SJCRH30 (cell line): ENCODE measurements around the gene RASSF4. TPM values are rescaled to one million over a fixed set of nuclear protein-coding genes. Genes with fewer than 3 reads are reported as not detected.
"Not testable (repeated sequence)": the region's sequence is repeated elsewhere in the genome, so short reads cannot be mapped to it uniquely, and the experiment has no call there.

ENCODE experiments used
- DNase-seq, 2 experiments: peaks; one replicate each; pipeline ENCODE4 v3.0.0-alpha.2; 2015 to 2020
- H3K27ac ChIP-seq: fragments of 250-450 bp; sonication (Bioruptor Pico); 2 replicates; pipeline ENCODE4 v1.5.1; 2020; ENCODE audit warnings: mild to moderate bottlenecking, moderate library complexity
- H3K27me3 ChIP-seq: fragments of 250-450 bp; sonication (Bioruptor Pico); 2 replicates; pipeline ENCODE4 v1.5.1; 2020; ENCODE audit warnings: mild to moderate bottlenecking, moderate library complexity
- H3K36me3 ChIP-seq: fragments of 250-450 bp; sonication (Bioruptor Pico); 2 replicates; pipeline ENCODE4 v1.5.1; 2020; ENCODE audit warnings: mild to moderate bottlenecking, moderate library complexity
- H3K4me1 ChIP-seq: fragments of 250-450 bp; sonication (Bioruptor Pico); 2 replicates; pipeline ENCODE4 v1.5.1; 2020; ENCODE audit warnings: mild to moderate bottlenecking, moderate library complexity
- H3K4me3 ChIP-seq: fragments of 250-450 bp; sonication (Bioruptor Pico); 2 replicates; pipeline ENCODE4 v1.5.1; 2020; ENCODE audit warnings: mild to moderate bottlenecking, moderate library complexity
- H3K9me3 ChIP-seq: fragments of 250-450 bp; sonication (Bioruptor Pico); replicated peaks from 2 replicates; pipeline ENCODE4 v1.5.1; 2020; ENCODE audit warnings: mild to moderate bottlenecking, moderate library complexity
- total RNA-seq: library from RNA; depleted of rRNA; stranded (reverse); fragments of >200 nt; shearing (Covaris generic); gene quantifications from 2 replicates; pipeline ENCODE4 v1.2.3, GENCODE V29; 2014

The RASSF4 gene
- total RNA-seq, 1 experiment from 2014 or later, result 22.0 TPM

- Histone ChIP-seq H3K27ac (no peak overlapping the region), H3K4me3 (no peak overlapping the region), H3K4me1 (no peaks in the 10 kb centered on the region), H3K27me3 (no peaks in the 10 kb centered on the region), H3K36me3 (peaks cover under 1% of the 10 kb centered on the region; the same call in 1 of the 2 replicates), H3K9me3 (no peaks in the 10 kb centered on the region)
- DNase-seq, result no peak
These were observed 37.6 kb downstream of the RASSF4 start for GRCh38 chr10:44997105-44997748.

GRCh38 chr10:44998146-44998631, 38.6 kb downstream of the RASSF4 start:
- no peaks in the 10 kb centered on the region for H3K4me1 ChIP-seq
- no peaks in the 10 kb centered on the region for H3K9me3 ChIP-seq
- no peak overlapping the region for H3K27ac ChIP-seq
- H3K4me3 ChIP-seq, result no peak overlapping the region
- H3K27me3 ChIP-seq, result no peaks in the 10 kb centered on the region
- DNase-seq, result no peak
- H3K36me3 ChIP-seq, result peaks cover 9% of the 10 kb centered on the region

GRCh38 chr10:45000138-45000751, 40.6 kb downstream of the RASSF4 start:
- Histone ChIP-seq H3K27me3 (no peaks in the 10 kb centered on the region), H3K9me3 (no peaks in the 10 kb centered on the region), H3K27ac (peak overlapping the region; percentile 93), H3K36me3 (peaks cover 26% of the 10 kb centered on the region), H3K4me1 (no peaks in the 10 kb centered on the region), H3K4me3 (peak overlapping the region; percentile 89)
- peak; percentile 48 to 55 for DNase-seq

GRCh38 chr10:45000752-45001380, 41.3 kb downstream of the RASSF4 start, which contains the start of gene ZNF22:
TSS of gene ZNF22 (plus strand) at chr10:45000923. CDS start at chr10:45003369, 2,446 bp downstream.
- peak within 1 kb of the TSS; percentile 93 for H3K27ac ChIP-seq
- H3K36me3 ChIP-seq, result peaks cover 26% of the 10 kb centered on the region
- H3K27me3 ChIP-seq, result no peaks in the 10 kb centered on the region
- no peaks in the 10 kb centered on the region for H3K4me1 ChIP-seq
- peak within 1 kb of the TSS; percentile 89 for H3K4me3 ChIP-seq
- H3K9me3 ChIP-seq, result no peaks in the 10 kb centered on the region
- DNase-seq, result peak; percentile 74 to 81

- DNase-seq, result peak; percentile 60 to 68
- H3K27me3 ChIP-seq, result no peaks in the 10 kb centered on the region
These were observed 42.0 kb downstream of the RASSF4 start for GRCh38 chr10:45001381-45002148.

GRCh38 chr10:45003432-45004000, 43.9 kb downstream of the RASSF4 start:
- peaks cover 3% of the 10 kb centered on the region; the same call in 1 of the 2 replicates for H3K4me1 ChIP-seq
- DNase-seq, result no peak
- H3K36me3 ChIP-seq, result peaks cover 26% of the 10 kb centered on the region
- H3K4me3 ChIP-seq, result no peak overlapping the region
- no peaks in the 10 kb centered on the region for H3K27me3 ChIP-seq
- no peaks in the 10 kb centered on the region for H3K9me3 ChIP-seq
- H3K27ac ChIP-seq, result no peak overlapping the region

More at GRCh38 chr10:45001381-45002148, 42.0 kb downstream of the RASSF4 start:
- peak overlapping the region; percentile 93 for H3K27ac ChIP-seq
- no peaks in the 10 kb centered on the region for H3K9me3 ChIP-seq
- peaks cover 26% of the 10 kb centered on the region for H3K36me3 ChIP-seq
- H3K4me3 ChIP-seq, result peak overlapping the region; percentile 89
- H3K4me1 ChIP-seq, result no peaks in the 10 kb centered on the region

GRCh38 chr10:45004661-45005060, 45.1 kb downstream of the RASSF4 start:
- no peaks in the 10 kb centered on the region for H3K9me3 ChIP-seq
- no peak overlapping the region for H3K27ac ChIP-seq
- DNase-seq, result no peak
- H3K4me1 ChIP-seq, result peaks cover 3% of the 10 kb centered on the region; the same call in 1 of the 2 replicates
- H3K36me3 ChIP-seq, result peaks cover 26% of the 10 kb centered on the region
- no peaks in the 10 kb centered on the region for H3K27me3 ChIP-seq
- H3K4me3 ChIP-seq, result no peak overlapping the region

- H3K4me1 ChIP-seq, result peaks cover 3% of the 10 kb centered on the region; the same call in 1 of the 2 replicates
- H3K9me3 ChIP-seq, result no peaks in the 10 kb centered on the region
- H3K27ac ChIP-seq, result no peak overlapping the region
- no peak overlapping the region for H3K4me3 ChIP-seq
- no peaks in the 10 kb centered on the region for H3K27me3 ChIP-seq
- no peak for DNase-seq
- H3K36me3 ChIP-seq, result peaks cover 26% of the 10 kb centered on the region
These were observed 45.7 kb downstream of the RASSF4 start for GRCh38 chr10:45005284-45005683.

- Histone ChIP-seq H3K27me3 (no peaks in the 10 kb centered on the region), H3K9me3 (no peaks in the 10 kb centered on the region), H3K4me3 (no peak overlapping the region), H3K27ac (no peak overlapping the region), H3K4me1 (peaks cover 3% of the 10 kb centered on the region; the same call in 1 of the 2 replicates), H3K36me3 (peaks cover 26% of the 10 kb centered on the region)
- DNase-seq, result no peak
These were observed 46.9 kb downstream of the RASSF4 start for GRCh38 chr10:45006276-45007030.

GRCh38 chr10:45008524-45009161, 49.0 kb downstream of the RASSF4 start:
- DNase-seq, result peak; percentile 16 to 80

GRCh38 chr10:45014557-45014956, 55.0 kb downstream of the RASSF4 start:
- not testable (repeated sequence) for H3K27ac ChIP-seq, H3K4me3 ChIP-seq, DNase-seq, H3K4me1 ChIP-seq, H3K36me3 ChIP-seq, H3K27me3 ChIP-seq, H3K9me3 ChIP-seq

More at GRCh38 chr10:45008524-45009161, 49.0 kb downstream of the RASSF4 start:
- Histone ChIP-seq H3K27me3 (no peaks in the 10 kb centered on the region), H3K4me3 (no peak overlapping the region), H3K27ac (no peak overlapping the region), H3K9me3 (no peaks in the 10 kb centered on the region), H3K4me1 (peaks cover 3% of the 10 kb centered on the region; the same call in 1 of the 2 replicates), H3K36me3 (peaks cover 12% of the 10 kb centered on the region)

GRCh38 chr10:45015590-45015989, 56.0 kb downstream of the RASSF4 start:
- Histone ChIP-seq H3K4me1 (no peaks in the 10 kb centered on the region), H3K36me3 (no peaks in the 10 kb centered on the region), H3K27me3 (no peaks in the 10 kb centered on the region), H3K27ac (no peak overlapping the region), H3K4me3 (no peak overlapping the region), H3K9me3 (no peaks in the 10 kb centered on the region)
- no peak for DNase-seq

GRCh38 chr10:45023426-45023825, 63.8 kb downstream of the RASSF4 start:
- H3K36me3 ChIP-seq, result no peaks in the 10 kb centered on the region
- H3K27ac ChIP-seq, result no peak overlapping the region
- DNase-seq, result no peak
- H3K27me3 ChIP-seq, result no peaks in the 10 kb centered on the region
- H3K9me3 ChIP-seq, result no peaks in the 10 kb centered on the region
- H3K4me1 ChIP-seq, result no peaks in the 10 kb centered on the region
- H3K4me3 ChIP-seq, result no peak overlapping the region
